HL-60/S4 (cell line): Measurements from ENCODE around the gene FGGY.
"Not testable (repeated sequence)": the region's sequence is repeated elsewhere in the genome, so short reads cannot be mapped to it uniquely, and the experiment has no call there.

ENCODE experiments used
- in situ Hi-C: fragments of 300-500 bp; cut with MboI; formaldehyde crosslinking; loops from 2 replicates; pipeline ENCODE4 v1.14.3; 2022; ENCODE audit warnings: low sequenced_read_pairs

The FGGY gene

DNA sequence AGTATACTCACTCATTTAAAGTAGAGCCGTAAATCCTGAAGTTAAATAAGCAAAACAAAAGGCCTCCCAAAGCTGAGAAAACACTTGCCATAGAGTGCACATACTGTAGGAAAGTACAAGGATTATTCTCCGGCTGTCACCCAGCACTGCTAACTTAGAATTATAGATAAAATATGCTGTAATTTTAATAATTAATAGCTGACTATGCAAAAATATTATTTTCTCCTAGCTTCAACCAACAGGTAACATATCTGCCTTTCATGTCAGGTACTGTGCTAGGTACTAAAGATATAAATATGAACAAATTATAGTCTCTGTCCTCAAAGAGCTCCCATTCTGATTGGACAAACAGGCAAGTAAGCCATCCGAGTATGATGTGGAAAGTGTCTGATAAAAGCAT lies 233.2 kb downstream of the FGGY start:
- in situ Hi-C loops, result no loop called here

DNA sequence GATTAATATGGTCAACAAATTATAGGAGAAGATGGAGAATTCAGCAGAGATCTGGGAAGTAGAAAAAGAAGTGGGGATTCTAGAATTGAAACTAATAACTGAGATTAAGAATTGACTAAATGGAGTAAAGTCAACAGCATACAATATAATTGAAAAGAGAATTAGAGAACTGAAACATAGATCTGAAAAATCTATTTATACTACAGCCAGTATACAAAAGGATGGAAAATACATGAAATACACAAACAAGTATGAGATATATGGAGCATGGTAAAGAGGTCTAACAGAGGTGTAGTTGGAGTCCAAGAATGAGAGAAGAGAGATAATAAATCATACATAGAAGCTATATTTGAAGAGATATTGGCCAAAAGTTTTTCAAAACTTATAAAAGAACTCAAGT lies 235.2 kb downstream of the FGGY start:
- in situ Hi-C loops, result no loop called here

DNA sequence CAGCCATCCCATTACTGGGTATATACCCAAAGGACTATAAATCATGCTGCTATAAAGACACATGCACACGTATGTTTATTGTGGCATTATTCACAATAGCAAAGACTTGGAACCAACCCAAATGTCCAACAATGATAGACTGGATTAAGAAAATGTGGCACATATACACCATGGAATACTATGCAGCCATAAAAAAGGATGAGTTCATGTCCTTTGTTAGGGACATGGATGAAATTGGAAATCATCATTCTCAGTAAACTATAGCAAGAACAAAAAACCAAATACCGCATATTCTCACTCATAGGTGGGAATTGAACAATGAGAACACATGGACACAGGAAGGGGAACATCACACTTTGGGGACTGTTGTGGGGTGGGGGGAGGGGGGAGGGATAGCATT lies 241.6 kb downstream of the FGGY start:
- in situ Hi-C loops, result not testable (repeated sequence)

DNA sequence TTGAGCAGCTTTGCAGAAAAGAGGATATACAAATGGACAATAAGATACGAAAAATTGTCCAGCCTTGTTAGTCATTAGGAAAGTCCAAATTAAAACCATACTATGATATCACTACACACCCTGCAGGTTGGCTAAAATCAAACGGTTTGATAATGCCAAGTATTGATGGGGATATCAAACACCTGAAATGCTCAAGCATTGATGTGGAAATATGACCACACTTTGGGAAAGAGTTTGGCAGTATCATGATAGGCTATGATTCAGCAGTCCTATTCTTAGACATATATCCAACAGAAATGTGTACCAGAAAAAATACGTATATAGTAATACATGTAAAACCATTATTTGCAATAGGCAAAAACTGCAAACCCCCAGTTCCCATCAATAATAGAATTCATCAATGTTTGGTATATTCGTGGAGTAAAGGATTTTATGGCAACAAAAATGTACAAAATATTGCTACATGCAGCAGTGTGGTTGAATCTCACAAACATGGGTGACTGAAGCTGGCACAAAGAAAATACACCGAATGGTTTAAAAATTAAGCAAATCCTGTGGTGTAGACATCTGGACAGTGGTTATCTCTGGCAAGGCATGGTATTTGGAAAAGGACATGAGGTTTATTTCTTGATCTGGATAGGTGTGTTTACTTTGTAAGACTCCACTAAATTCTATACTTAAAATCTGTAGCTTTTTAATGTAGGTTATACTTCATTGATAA lies 243.2 kb downstream of the FGGY start:
- in situ Hi-C loops, result no loop called here

DNA sequence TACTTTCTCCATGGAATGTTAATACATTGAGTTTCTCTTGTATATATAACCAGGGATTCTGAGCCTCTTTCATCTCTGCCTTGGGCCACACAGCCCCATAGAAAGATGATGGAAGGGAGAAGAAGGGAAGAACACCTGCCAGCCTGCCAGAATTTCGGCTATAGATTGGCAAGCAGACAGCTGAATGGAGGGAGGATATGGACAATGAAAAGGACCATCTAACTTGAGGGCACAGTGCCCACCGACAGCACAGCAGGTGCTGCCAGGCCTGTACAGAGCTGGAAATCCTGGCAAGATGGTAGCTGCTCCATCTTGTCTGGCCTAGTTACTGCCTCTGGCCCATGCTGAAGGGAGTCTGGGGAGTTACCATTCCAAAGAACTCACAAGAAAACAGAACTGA lies 244.3 kb downstream of the FGGY start:
- in situ Hi-C loops, result no loop called here

DNA sequence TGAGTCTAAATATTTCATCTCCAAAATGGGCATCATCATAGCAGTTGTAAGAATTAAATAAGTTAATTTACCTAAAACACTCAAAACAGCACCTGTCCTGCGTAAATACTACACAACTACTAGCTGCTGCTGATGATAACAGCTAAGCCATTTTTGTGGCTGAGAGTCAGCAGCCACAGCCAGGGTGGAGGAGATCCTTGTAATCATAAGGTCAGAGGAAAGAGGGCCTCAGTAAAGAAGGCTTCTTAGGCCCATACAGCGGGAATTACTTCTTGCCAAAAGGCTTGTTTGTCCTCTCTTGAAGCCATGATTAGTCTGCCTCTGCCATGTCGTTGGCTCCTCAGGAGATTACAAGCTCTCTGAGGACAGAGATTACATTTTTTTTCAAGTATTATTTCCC lies 245.0 kb downstream of the FGGY start:
- in situ Hi-C loops, result no loop called here

DNA sequence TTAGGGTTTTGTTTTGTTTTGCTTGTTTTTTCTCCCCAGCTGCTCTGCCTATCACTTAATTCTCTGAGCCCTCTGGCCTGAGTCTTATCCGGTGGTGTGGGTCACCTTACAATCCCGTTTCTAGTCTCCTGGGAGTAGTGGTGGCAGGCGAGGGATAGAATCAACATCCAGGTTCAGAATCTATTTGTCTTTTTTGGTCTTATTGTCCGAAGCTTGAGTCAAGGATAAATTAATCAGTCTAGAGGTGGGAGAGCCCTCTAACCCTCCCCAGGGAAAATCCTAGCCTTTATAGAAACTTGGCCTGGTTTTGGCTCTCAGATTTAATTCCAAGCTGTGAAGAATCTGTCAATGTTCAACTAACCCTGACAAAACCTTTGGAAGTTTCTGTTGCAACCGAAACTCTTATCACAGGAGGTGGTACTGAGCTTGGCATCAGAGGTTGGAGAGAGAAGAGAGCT lies 246.3 kb downstream of the FGGY start:
- in situ Hi-C loops, result no loop called here

DNA sequence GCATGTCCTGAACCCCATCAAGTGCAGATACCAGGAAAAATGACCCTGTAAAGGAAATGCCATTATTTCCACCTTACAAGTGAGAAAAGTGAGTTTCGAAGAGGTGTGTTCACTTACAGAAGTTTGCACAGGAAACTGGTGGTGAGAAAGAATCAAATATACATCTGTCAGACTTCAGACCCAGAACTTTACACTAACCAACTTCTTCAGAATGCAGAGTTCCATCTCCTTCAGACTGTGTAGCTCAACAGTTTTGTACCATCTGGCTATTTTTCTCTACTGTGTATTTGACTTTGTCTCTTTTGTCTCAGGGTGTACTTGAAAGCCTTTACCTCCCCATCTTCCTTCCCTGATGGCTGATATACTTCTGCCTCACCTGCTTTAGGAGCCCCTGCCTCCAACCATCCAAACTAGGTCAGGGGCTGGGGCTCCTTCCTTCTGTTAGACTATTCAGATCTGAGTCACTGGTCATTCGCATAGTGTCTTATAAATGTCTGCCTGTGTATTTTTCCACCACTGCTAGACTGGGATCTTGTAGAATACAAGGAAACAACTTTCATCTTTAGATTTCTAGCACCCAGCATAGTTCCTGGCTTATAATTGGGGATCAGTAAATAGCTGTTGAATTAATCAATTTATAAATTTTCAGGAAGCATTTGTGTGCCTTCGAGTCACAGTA lies 247.9 kb downstream of the FGGY start:
- in situ Hi-C loops, result no loop called here

DNA sequence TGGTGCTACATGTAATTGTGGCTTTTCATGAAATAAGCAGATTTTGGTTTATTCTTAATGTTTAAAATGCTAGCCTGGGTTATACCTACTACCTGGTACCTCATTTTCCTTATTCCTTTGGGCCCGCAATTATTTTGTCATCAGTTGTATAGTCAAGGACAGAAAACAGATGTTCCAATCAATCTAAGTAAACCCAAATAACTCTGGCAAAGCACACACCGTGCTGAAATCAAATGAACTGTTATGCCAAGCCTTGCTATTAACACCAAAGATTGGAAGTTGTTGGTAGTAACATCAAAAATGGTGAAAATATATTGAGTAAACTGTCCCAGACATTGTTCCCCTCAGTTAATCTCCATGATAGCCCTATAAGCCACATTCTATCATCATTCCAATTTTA lies 248.9 kb downstream of the FGGY start:
- in situ Hi-C loops, result no loop called here

DNA sequence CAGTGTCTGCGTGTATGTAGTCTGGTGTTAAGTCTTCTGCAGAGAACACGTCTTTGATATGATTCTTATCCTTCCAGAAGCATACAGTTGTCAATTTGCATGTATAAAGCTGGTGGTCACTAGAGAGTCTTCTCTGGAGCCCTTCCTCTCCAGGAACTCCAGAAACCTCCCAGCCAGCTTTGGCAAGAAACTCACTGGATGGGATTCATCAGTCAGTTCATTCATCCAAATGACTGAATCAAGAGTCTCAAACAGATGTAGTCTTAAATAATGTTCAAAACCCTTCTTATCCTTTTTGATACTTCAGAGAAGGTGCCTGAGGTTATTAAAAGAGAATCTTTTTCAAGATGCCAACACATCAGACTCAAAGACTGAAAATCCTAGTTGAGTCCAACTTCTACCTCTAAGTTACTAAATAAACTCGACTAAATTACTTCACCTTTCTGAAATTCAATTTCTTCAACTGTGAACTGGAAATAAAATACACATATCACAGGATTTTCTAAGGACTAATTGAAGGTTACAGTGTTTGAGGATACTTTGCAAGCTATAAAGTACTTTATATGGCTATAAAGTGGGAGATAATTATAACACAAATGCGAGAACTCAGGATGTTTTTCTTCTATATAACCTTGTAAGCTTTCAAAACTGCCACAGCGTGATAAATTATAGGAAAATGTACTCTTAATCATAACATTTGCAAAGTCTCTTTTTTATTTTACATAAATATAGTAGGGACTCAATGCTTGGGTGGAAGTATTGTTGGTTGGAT lies 252.4 kb downstream of the FGGY start:
- in situ Hi-C loops, result no loop called here

DNA sequence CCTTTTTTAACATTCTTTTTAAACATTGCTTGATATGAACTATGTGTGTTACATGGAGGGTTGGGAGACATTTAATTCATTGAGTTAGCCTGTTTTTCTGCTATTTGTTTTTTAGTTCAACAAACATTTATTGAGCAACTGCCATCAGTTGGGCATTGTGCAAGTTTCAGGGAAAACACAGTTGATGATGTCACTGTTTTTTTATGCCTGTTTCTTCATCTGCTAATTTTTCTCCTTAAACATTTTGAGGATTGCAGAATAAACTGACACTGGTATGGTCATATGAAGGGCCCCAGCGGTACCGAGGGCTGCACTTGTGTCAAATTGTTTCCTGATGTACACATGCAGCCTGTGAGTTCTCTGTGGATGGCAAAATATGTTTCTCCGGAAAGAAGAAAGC lies 253.0 kb downstream of the FGGY start:
- in situ Hi-C loops, result no loop called here

DNA sequence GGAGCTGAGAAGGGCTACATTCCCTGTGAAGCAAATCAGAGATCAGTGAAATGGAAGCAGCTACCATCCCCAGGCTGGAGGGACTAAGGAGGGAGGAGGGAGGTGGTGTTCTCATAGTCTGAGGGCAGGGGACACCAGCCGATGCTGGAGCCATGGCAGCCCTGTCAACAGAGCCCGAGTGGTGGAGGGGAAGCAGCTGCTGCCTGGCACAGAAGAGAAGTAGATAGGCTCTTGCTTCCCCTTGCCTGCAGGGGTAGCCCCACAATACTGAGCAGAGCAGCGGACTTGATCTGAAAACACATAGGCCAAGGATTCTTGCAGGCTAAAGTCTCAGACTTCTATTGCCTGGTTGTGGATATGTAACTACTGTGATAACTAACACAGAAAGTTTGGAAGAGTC lies 255.1 kb downstream of the FGGY start:
- in situ Hi-C loops, result no loop called here

DNA sequence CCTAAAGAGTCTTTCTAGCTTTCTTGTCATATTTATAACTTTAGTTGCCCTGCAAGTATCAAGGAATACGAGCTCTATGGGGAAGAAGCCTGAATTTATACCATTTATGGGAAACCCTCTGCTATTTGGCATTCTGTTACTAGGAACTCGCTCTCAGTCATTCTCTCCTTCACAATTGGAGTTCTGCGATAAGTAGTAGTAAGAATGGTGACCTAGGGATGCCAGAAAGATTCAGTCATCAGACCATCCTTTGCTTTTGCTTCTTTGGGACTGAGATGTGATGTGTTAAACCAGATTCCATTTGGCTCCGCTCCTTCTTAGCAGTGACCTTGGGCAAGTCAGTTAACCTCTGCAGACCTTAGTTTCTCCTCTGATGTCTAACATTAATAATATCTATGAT lies 256.5 kb downstream of the FGGY start:
- in situ Hi-C loops, result no loop called here

DNA sequence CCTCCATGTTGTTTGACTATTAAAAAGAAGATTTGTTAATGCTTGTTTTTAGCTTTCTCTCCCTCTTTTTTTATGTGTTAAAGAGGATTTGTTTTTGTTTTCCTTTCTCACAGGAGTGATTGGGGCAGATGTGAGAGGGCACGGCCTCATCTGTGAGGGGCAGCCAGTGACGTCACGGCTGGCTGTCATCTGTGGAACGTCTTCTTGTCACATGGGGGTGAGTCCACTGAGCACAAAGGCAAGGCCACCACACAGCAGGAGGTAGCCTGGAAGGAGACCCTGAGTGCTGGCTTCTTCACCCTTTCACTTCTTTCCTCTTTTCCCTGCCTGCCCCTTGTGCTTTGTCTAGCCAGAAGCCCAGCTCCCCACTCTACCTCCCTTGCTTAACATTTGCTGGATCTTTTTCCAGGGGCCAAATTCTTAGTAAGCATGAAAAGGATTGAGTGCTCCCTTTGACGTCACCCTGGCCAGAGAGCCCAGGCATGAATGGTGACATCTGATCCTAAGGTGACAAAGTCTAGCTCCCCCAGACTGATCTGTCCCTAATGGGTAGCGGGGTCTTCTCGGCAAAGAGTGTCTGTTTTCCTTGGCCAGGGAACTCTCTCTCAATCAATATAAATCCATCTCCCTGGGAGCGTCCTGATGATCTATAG lies 257.2 kb downstream of the FGGY start:
- in situ Hi-C loops, result no loop called here

DNA sequence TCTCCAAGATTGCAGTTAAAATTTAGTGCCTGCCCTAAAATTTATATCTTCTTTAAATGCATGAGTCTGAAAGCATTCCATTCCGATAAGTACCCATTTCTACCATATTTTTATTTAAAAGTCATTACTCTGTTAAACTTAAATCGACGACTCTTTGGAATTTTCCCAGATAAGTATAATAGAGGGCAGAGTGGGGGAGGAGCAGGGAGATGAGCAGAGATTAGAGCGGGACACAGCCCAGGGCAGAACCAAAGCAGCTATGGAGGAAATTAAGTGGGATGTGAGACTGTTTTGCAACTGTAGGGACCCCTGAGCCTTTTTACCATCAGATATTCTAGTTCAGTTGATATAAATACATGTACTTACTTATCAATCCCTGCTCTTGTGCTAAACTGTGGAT lies 257.9 kb downstream of the FGGY start:
- in situ Hi-C loops, result no loop called here

DNA sequence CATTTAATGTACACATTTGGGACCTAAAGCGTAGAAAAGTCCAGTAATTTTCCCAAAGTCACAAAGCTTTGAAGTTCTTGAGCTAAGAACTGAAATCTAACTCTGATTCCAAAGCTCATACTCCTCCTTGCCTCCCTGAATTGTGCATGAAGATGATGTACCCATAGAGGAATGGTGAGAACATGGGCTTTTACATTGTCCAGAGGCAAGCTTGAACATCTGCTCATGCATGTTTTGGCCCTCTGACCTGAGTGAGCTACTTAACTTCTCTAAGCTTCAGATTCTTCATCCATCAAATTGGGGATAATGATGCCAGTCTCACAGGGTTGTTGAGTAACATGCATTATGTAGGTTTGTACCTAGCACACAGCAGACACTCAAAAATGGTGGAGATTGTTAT lies 259.5 kb downstream of the FGGY start:
- in situ Hi-C loops, result no loop called here

DNA sequence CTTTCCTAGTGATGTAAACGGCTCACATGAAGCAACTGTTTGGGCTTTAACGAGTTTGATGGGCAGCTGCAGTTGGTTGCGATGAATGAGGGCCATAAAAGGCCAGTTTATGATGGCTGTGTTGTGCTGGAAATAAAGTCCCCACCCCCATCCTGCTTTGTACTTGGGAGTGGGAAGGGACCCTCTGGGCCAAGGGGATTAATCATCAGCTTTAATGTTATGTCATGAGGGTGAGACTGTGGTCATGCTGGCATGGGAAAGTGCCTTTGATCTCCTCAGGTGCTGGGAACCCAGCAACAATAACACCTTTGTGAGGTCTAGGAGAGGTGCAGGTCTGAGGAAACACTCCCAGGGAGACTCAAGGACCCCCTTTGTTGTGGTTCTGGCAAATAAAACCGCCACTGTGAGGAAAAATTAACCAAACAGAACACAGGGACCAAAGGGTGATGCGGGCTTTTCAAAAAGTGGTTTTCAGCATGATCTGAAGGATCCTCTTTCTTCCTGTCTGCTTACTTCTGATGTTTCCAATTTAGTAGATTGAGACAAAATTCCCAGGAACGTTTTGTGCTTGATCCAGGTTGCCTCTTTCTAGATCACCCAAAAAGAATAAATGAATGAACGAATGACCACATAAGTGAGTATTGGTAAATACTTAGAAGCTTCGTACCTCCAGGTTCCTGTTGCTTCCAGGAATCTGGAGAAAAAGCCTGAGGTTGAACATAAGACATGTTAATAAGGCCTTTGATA lies 260.1 kb downstream of the FGGY start:
- in situ Hi-C loops, result no loop called here

DNA sequence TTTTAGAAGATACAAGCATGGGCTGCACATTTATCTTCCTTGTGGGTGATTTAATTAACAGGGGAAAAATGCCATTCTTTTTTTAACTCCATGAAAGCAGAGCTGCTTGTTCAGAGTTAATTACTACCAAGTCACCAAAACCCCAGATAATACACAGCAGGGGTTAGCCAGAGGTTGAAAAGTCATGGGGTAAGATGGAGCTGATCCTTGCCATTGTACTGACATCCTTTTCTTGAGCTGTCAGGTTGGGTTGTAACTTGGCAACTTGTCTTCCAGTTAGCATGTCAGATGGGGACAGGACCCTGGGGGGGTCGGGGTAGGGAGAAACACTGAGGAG lies 260.6 kb downstream of the FGGY start:
- in situ Hi-C loops, result no loop called here

DNA sequence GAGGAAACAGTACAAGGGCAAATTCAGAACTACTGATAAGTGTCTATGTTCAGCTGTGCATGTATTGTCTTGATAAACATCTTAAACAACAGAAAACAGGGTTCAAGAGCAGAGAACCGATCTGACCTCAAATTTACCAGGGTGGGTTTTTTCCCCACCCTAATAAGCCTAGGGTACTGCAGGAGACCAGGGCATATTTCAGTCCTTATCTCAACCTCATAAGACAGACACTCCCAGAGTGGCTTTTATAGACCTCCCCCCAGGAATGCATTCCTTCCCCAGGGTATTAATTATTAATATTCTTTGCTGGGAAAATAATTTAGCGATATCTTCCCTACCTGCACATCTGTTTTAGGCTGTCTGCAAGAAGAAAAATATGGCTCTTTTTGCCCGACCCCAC lies 261.7 kb downstream of the FGGY start:
- in situ Hi-C loops, result not testable (repeated sequence)

DNA sequence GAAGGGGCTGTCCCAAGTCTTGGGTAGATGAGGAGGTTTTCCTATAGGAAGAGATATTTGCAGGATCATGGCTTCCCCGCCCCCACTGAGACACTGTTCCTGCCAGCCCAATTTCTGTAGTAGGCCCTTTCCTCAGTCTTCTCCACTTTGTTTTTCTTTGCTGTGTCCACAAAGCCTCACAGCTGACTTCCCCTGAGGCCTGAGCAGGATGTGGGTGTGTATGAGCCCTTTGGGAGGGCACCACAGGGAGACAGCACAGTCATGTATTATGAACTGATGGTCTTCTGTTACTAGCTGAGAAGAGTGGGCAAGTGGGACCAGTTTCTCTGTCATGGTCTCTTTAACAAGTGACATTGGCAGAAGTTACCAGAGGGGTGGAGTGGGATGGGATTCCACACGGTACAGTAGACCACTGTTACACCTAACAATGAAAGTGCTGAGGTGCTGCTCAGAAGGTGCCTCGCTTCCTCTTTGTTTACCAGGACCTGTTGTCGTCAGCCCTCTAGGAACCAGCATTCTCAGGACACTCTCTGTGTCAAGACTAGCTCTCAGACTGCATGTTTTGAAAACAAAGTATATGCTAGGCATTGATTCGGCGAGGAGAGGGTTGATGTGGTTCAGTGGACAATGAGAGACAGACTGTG lies 264.0 kb downstream of the FGGY start:
- in situ Hi-C loops, result no loop called here
